HG03095 (cell line): ENCODE measurements around the gene KIF1C.
"Not testable (repeated sequence)": the region's sequence is repeated elsewhere in the genome, so short reads cannot be mapped to it uniquely, and the experiment has no call there.

Experiments used
- ATAC-seq: cut with Tn5 transposase; IDR thresholded peaks from one replicate; pipeline ENCODE4 v1.9.1; 2021; ENCODE audit warnings: moderate library complexity; ENCODE audit not compliant: unreplicated experiment

KIF1C gene

GRCh38 chr17:4999430-5000093, 1.8 kb downstream of the KIF1C start:
- no peak for ATAC-seq

GRCh38 chr17:5000237-5000639, 2.5 kb downstream of the KIF1C start:
- no peak for ATAC-seq

- ATAC-seq, result no peak
Measured at GRCh38 chr17:5002121-5002788, 4.5 kb downstream of the KIF1C start.

DNA sequence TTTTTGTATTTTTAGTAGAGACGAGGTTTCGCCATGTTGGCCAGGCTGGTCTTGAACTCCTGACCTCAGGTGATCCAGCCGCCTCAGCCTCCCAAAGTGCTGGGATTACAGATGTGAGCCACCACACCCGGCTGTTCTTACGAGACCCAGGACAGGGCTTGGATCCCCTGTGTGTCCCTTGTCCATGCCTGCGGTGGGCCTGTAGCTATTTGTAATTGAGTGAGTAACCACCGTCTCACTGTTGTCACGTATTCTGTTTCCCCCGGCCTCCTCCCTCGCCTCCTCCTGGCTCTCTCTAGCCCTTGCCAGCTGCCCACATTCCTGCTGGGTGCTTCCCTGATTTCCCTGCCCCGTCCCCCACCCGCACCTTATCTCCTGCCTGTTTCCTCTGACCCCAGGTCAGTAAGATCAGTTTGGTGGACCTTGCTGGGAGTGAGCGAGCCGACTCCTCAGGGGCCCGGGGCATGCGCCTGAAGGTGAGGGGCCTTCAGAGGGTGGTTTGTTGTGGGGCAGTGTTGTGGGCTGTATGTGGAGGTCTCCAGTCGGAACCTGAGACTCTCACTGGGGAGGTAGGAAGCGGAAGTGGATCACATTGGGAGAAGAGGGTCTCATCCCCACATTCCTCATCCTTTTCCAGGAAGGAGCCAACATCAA, 5.6 kb downstream of the KIF1C start:
- no peak for ATAC-seq

- ATAC-seq, result peak; percentile 58
Measured at GRCh38 chr17:5011928-5012327, 14.2 kb downstream of the KIF1C start.

DNA sequence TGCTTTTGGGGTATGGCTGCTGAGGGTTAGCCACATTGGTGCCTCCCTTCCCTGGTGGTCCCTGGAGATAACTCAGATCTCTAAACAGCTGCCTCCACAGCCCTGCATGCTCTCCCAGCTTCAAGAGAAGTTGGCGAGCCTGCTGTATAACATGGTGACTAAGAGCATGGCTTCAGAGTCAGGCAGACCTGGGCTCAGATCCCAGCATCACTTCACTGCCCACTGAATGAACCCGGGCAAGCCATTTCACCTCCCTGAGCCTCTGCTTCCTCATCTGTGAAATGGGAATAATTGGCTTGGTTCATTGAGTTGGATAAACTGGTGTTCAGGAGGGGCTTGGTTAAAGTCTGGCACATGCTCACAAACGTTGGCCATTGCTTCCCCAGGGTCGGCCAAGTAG, 16.6 kb downstream of the KIF1C start:
- ATAC-seq, result no peak

DNA sequence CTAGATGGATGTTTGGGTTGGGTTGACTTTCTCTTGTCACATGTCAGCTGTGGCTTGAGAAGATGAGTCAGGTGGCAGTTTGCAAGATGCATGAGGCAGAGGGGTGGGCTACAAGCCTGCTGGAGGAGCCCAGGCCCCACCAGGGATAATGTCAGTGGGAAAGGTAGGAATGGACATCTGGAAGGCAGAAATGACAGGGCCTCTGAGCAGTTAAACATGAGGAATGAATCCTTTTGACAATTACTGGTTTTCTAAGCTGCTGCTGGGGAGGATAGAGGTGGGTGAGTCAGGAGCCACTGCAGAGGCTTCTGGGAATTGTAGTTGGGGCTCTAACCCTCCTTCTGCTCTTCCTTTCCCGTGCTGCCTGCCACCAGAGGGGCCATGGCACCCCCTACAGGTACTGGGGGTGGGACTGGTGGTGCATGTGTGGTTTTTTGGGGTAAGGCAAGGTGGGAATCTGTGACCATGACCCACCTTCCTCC, 21.8 kb downstream of the KIF1C start:
- no peak for ATAC-seq

DNA sequence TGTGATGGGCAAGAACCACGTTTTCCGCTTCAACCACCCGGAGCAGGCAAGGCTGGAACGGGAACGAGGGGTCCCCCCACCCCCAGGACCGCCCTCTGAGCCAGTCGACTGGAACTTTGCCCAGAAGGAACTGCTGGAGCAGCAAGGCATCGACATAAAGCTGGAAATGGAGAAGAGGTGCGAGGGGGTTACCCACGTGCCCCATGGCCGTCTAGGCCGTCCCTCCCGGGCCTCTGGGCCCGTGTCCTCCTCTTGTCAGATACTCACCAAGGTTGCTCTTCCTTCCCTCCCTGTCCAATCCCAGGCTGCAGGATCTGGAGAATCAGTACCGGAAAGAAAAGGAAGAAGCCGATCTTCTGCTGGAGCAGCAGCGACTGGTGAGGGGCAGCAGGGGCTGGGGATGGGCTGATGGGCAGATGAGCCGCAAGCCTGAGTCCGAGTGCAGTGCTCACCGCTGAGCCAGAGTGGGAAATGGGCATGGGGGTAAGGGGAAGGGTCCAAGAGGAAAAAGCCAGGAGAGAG, 22.8 kb downstream of the KIF1C start:
- ATAC-seq, result no peak

GRCh38 chr17:5022171-5022711, 24.5 kb downstream of the KIF1C start:
- no peak for ATAC-seq

DNA sequence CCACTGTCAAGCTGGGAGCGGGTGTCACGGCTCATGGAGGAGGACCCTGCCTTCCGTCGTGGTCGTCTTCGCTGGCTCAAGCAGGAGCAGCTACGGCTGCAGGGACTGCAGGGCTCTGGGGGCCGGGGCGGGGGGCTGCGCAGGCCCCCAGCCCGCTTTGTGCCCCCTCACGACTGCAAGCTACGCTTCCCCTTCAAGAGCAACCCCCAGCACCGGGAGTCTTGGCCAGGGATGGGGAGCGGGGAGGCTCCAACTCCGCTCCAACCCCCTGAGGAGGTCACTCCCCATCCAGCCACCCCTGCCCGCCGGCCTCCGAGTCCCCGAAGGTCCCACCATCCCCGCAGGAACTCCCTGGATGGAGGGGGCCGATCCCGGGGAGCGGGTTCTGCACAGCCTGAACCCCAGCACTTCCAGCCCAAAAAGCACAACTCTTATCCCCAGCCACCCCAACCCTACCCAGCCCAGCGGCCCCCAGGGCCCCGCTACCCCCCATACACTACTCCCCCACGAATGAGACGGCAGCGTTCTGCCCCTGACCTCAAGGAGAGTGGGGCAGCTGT, 25.9 kb downstream of the KIF1C start:
- ATAC-seq, result no peak

DNA sequence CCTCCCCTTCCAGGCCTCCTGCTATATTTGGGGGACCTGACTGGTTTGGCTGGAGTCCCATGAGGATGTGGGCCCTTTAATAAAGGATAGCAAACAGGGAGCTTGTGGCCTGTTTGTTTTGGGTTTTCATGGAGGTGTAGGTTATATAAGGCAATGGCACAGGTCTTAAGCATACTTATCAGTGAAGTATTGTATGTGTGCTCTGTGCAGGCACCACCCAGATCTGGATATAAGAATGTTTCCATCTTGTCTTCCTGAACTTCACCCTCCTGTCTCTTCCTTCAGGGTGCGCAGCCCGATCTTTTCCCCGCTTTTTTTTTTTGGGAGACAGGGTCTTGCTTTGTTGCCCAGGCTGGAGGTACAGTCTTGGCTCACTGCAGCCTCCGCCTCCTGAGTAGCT, 26.9 kb downstream of the KIF1C start:
- no peak for ATAC-seq

DNA sequence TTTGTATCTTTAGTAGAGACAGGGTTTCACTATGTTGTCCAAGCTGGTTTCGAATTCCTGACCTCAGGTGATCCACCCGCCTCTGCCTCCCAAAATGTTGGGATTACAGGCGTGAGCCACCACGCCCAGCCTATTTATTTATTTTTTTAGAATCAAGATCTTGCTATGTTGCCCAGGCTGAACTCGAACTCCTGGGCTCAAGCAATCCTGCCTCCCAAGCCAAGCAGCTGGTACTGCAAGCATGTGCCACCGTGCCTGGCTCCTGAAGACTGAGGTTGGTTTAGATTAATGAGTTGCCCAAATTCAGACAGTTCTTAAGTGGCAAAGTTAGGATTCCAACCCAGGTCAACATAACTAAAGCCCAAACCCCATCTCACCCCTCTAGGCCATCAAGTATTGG, 29.5 kb downstream of the KIF1C start:
- ATAC-seq, result no peak

DNA sequence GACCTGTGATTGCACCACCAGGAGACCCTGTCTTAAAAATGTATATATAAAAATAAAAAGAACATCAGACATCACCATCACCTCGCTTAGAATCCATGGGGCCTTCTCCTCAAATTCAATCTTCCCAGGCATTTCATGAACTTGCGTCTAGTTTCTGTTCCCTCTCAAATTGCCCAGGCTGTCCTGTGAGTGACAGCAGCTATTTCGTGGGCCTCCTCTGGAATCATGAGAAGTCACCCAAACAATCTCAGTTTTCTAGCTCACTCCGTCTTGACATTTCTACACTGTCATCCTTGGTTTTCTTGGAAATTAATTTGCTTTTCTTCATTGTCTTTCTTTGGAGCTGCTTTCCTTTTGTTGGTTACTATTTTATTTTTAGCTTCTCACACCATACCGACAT, 30.2 kb downstream of the KIF1C start:
- no peak for ATAC-seq

- not testable (repeated sequence) for ATAC-seq
Measured at GRCh38 chr17:5030168-5030567, 32.4 kb downstream of the KIF1C start.

DNA sequence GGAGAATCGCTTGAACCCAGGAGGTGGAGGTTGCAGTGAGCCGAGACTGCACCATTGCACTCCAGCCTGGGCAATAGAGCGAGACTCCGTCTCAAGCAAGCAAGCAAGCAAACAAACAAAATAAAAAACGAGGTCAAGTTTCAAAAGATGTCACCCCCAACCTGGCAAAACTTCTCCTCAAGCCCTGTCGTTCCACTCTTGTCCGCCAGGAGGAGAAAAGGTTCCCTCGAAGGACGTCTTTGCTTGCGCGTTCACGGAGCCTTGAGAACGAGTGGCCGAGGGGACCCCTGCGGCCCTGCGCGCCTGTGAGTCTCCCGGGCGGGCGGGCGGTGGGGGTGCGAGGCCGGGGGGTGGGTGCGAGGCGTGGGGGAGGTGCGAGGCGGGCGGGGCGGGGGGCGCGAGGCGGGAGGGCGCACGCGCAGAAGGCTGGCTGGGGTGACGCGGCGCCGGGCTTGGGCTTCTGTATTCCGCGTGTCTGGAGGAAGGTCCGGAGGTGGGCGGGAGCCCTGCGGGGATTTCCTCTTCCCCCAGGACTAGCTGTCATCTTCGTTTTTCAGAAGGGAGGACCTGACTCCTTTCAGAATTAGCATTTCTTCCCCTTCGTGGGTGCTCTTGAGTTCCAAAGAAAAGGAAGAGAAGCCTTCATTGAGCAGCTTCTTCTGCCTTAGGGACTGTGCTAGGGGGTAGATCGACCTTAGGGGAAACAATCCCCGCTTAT, 33.8 kb downstream of the KIF1C start:
- ATAC-seq, result no peak

- ATAC-seq, result no peak
Measured at GRCh38 chr17:5032865-5033264, 35.1 kb downstream of the KIF1C start.

GRCh38 chr17:5033352-5034015, 35.7 kb downstream of the KIF1C start:
- no peak for ATAC-seq

DNA sequence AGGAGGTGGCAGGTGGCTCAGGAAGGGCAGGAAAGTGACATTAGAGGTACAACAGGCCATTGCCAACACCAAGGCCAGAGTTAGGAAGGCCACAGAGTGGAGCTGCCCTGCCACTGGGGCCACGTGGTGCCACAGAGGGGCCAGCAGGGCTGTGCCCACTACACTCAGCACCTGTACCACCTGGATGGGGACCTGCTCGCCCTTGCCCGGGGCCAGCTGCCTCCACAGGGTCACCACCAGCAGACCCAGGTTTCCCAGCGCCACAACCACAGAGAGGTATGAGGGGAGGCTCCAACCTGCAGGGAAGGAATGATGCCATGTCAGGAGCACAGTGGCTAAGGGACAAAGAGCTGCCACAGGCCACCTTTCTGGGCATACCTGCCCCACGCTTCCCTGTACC, 36.3 kb downstream of the KIF1C start:
- no peak for ATAC-seq

DNA sequence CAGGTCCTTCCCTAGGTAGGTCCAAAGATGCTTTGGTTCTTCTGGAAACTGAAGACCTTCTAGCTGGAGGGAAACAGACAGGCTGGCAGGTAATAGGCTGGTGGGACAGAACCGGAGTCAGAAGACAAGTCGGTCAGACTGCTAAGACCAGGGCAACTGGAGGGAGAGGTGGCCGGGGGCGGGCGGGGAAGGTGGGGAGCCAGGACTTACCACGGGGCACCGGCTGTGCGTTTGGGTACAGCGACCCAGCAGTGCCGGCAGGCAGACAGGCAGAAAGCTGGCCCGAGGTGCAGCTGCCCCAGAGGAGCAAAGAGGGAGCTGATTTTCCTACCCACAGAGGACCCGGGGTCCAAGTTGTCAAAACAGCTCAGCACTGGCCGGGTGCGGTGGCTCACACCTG, 36.9 kb downstream of the KIF1C start:
- no peak for ATAC-seq

DNA sequence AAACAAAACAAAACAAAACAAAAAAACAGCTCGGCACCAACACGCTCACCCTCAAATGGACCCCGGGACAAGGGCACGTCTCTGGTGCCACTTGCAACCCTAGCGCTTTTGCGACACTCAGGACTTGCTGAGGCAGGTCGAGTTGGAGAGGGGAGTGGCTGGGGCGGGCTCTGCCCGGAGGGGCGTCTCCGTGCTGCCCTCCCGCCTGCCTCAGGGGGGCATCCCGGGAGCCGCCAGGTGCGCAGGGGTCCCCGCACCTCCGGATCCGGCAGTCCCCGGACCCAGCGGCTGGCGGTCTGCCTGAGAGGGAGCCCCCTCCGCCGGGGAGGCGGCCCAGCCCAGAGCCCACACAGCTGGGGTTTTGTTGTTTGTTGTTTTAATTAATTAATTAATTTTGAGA, 37.6 kb downstream of the KIF1C start, which contains the start of gene SLC52A1:
Gene SLC52A1, minus strand, starts transcription at position 112 of the 400 bp plus-strand sequence. CDS start 820 bp downstream, outside the sequence.
- no peak for ATAC-seq
